IPS-15b (cell line): ENCODE results near the gene MOCOS.

Experiments used
- H3K27me3 ChIP-seq: one replicate; pipeline ENCODE4 v1.6.1; 2013; ENCODE audit warnings: low read length; ENCODE audit not compliant: control insufficient read depth, insufficient read depth
- H3K36me3 ChIP-seq: one replicate; pipeline ENCODE4 v1.6.1; 2013; ENCODE audit warnings: low read length; ENCODE audit not compliant: control insufficient read depth, insufficient read depth
- H3K4me1 ChIP-seq: one replicate; pipeline ENCODE4 v1.6.1; 2013; ENCODE audit warnings: mild to moderate bottlenecking, low read length; ENCODE audit not compliant: control insufficient read depth, insufficient read depth
- H3K4me3 ChIP-seq: one replicate; pipeline ENCODE4 v1.5.1; 2013; ENCODE audit warnings: low read depth, low read length
- H3K9ac ChIP-seq: one replicate; pipeline ENCODE4 v1.6.1; 2013; ENCODE audit warnings: low read depth, mild to moderate bottlenecking, low read length
- H3K9me3 ChIP-seq: one replicate; pipeline ENCODE4 v1.6.1; 2013; ENCODE audit warnings: mild to moderate bottlenecking, low read length; ENCODE audit not compliant: control insufficient read depth, insufficient read depth

The MOCOS gene

GRCh38 chr18:36256094-36256493 lies 68.8 kb downstream of the MOCOS start:
- Histone ChIP-seq H3K4me1 (no peaks in the 10 kb centered on the region), H3K4me3 (no peak overlapping the region), H3K27me3 (no peaks in the 10 kb centered on the region), H3K9ac (no peak overlapping the region), H3K9me3 (no peaks in the 10 kb centered on the region), H3K36me3 (no peaks in the 10 kb centered on the region)

- Histone ChIP-seq H3K4me1 (peaks cover 2% of the 10 kb centered on the region), H3K36me3 (no peaks in the 10 kb centered on the region), H3K4me3 (no peak overlapping the region), H3K9ac (no peak overlapping the region), H3K9me3 (no peaks in the 10 kb centered on the region), H3K27me3 (no peaks in the 10 kb centered on the region)
These were observed 75.7 kb downstream of the MOCOS start for GRCh38 chr18:36262971-36263370.

- Histone ChIP-seq H3K9ac (no peak overlapping the region), H3K9me3 (no peaks in the 10 kb centered on the region), H3K27me3 (no peaks in the 10 kb centered on the region), H3K4me3 (no peak overlapping the region), H3K4me1 (peaks cover 2% of the 10 kb centered on the region), H3K36me3 (no peaks in the 10 kb centered on the region)
These were observed 77.0 kb downstream of the MOCOS start for GRCh38 chr18:36264283-36264682.

- no peak overlapping the region for H3K4me3 ChIP-seq
- no peaks in the 10 kb centered on the region for H3K27me3 ChIP-seq
These were observed 77.7 kb downstream of the MOCOS start for GRCh38 chr18:36265015-36265414.

GRCh38 chr18:36269157-36269556 lies 81.9 kb downstream of the MOCOS start:
- no peaks in the 10 kb centered on the region for H3K9me3 ChIP-seq
- H3K9ac ChIP-seq: no peak overlapping the region
- H3K36me3 ChIP-seq: no peaks in the 10 kb centered on the region
- no peak overlapping the region for H3K4me3 ChIP-seq
- H3K27me3 ChIP-seq: no peaks in the 10 kb centered on the region
- H3K4me1 ChIP-seq: peaks cover 2% of the 10 kb centered on the region

More at GRCh38 chr18:36265015-36265414, 77.7 kb downstream of the MOCOS start:
- Histone ChIP-seq H3K4me1 (peaks cover 2% of the 10 kb centered on the region), H3K9ac (no peak overlapping the region), H3K36me3 (no peaks in the 10 kb centered on the region), H3K9me3 (no peaks in the 10 kb centered on the region)

GRCh38 chr18:36271153-36271552 lies 83.9 kb downstream of the MOCOS start:
- Histone ChIP-seq H3K27me3 (no peaks in the 10 kb centered on the region), H3K36me3 (no peaks in the 10 kb centered on the region), H3K9me3 (no peaks in the 10 kb centered on the region), H3K4me1 (peaks cover 2% of the 10 kb centered on the region), H3K9ac (no peak overlapping the region), H3K4me3 (no peak overlapping the region)

- H3K36me3 ChIP-seq: no peaks in the 10 kb centered on the region
- H3K4me1 ChIP-seq: no peaks in the 10 kb centered on the region
- H3K4me3 ChIP-seq: no peak overlapping the region
- H3K9me3 ChIP-seq: no peaks in the 10 kb centered on the region
- H3K9ac ChIP-seq: no peak overlapping the region
- no peaks in the 10 kb centered on the region for H3K27me3 ChIP-seq
These were observed 86.0 kb downstream of the MOCOS start for GRCh38 chr18:36273347-36273746.

GRCh38 chr18:36274083-36274715 lies 86.9 kb downstream of the MOCOS start:
- no peaks in the 10 kb centered on the region for H3K9me3 ChIP-seq
- no peaks in the 10 kb centered on the region for H3K36me3 ChIP-seq
- H3K9ac ChIP-seq: no peak overlapping the region
- no peaks in the 10 kb centered on the region for H3K4me1 ChIP-seq
- no peaks in the 10 kb centered on the region for H3K27me3 ChIP-seq
- H3K4me3 ChIP-seq: no peak overlapping the region

GRCh38 chr18:36275561-36275960 lies 88.3 kb downstream of the MOCOS start:
- Histone ChIP-seq H3K4me3 (no peak overlapping the region), H3K36me3 (no peaks in the 10 kb centered on the region), H3K9me3 (no peaks in the 10 kb centered on the region), H3K27me3 (no peaks in the 10 kb centered on the region), H3K4me1 (no peaks in the 10 kb centered on the region), H3K9ac (no peak overlapping the region)

GRCh38 chr18:36279001-36279400 lies 91.7 kb downstream of the MOCOS start:
- Histone ChIP-seq H3K27me3 (no peaks in the 10 kb centered on the region), H3K9ac (no peak overlapping the region), H3K9me3 (no peaks in the 10 kb centered on the region), H3K36me3 (no peaks in the 10 kb centered on the region), H3K4me1 (no peaks in the 10 kb centered on the region), H3K4me3 (no peak overlapping the region)

- H3K27me3 ChIP-seq: no peaks in the 10 kb centered on the region
- no peaks in the 10 kb centered on the region for H3K4me1 ChIP-seq
- H3K9me3 ChIP-seq: no peaks in the 10 kb centered on the region
- no peaks in the 10 kb centered on the region for H3K36me3 ChIP-seq
- H3K4me3 ChIP-seq: no peak overlapping the region
- H3K9ac ChIP-seq: no peak overlapping the region
These were observed 94.6 kb downstream of the MOCOS start for GRCh38 chr18:36281936-36282335.

GRCh38 chr18:36283448-36283847 lies 96.2 kb downstream of the MOCOS start:
- Histone ChIP-seq H3K4me3 (no peak overlapping the region), H3K36me3 (no peaks in the 10 kb centered on the region), H3K9ac (no peak overlapping the region), H3K27me3 (no peaks in the 10 kb centered on the region), H3K9me3 (no peaks in the 10 kb centered on the region), H3K4me1 (no peaks in the 10 kb centered on the region)
